Fibroblast of mammary gland (primary cell): ENCODE results near the gene UBC.
"Not testable (repeated sequence)": the region's sequence is repeated elsewhere in the genome, so short reads cannot be mapped to it uniquely, and the experiment has no call there.

ENCODE experiments used
- DNase-seq: peaks from one replicate; pipeline ENCODE4 v3.0.0-alpha.2; 2010; ENCODE audit warnings: low read depth
- H3K4me3 ChIP-seq: 2 replicates; pipeline ENCODE4 v1.5.1; 2011; ENCODE audit warnings: low read depth, mild to moderate bottlenecking, low read length, moderate library complexity; ENCODE audit not compliant: control insufficient read depth
- TF ChIP-seq, protein P1 (sequence below): conservative IDR thresholded peaks from 2 replicates; pipeline ENCODE4 v1.5.1; 2011; ENCODE audit warnings: low read depth, low read length, inconsistent platforms; ENCODE audit not compliant: control insufficient read depth, insufficient read depth

Gene UBC

DNA sequence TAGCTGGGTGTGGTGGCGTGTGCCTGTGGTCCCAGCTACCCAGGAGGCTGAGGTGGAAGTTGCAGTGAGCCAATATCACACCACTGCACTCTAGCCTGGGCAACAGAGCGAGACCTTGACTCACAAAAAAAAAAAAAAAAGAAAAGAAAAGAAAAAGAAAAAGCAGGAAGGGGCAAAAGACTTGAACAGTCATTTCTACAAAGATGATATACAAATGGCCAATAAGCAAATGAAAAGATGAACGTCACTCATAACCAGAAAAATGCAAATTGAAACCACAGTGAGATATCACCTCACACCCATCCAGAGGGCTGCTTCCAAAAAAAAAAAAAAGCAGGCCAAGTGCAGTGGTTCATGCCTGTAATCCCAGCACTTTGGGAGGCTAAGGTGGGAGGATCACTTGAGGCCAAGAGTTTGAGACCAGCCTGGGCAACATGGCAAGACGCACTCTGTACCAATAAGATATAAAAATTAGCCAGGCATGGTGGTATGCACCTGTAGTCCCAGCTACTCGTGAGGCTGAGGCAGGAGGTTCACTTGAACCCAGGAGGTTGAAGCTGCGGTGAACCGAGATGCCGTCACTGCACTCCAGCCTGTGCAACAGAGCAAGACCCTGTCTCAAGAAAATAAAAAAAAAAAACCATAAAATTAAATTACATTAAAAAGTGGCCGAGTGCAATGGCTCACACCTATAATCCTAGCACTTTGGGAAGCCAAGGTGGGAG is 20.5 kb downstream of the UBC start:
- no peak overlapping the region for H3K4me3 ChIP-seq
- no peak for DNase-seq
- TF ChIP-seq, protein P1, sequence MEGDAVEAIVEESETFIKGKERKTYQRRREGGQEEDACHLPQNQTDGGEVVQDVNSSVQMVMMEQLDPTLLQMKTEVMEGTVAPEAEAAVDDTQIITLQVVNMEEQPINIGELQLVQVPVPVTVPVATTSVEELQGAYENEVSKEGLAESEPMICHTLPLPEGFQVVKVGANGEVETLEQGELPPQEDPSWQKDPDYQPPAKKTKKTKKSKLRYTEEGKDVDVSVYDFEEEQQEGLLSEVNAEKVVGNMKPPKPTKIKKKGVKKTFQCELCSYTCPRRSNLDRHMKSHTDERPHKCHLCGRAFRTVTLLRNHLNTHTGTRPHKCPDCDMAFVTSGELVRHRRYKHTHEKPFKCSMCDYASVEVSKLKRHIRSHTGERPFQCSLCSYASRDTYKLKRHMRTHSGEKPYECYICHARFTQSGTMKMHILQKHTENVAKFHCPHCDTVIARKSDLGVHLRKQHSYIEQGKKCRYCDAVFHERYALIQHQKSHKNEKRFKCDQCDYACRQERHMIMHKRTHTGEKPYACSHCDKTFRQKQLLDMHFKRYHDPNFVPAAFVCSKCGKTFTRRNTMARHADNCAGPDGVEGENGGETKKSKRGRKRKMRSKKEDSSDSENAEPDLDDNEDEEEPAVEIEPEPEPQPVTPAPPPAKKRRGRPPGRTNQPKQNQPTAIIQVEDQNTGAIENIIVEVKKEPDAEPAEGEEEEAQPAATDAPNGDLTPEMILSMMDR, result no peak

DNA sequence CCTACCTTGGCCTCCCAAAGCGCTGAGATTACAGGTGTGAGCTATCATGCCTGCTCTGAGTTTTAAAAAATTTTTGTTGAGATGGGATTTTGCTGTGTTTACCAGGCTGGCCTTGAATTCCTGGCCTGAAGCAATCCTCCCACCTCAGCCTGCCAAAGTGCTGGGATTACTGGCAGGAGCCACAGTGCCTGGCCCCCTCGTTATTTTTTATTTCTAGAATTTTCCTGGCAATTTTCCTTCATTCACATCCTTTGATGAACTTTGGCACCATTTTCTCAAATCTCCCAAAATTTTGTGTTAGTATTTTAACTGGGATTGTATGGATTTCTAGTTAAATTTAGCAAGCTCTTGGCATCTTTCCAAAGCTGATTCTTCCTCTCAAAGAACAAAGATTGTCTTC is 26.2 kb downstream of the UBC start:
- H3K4me3 ChIP-seq, result no peak overlapping the region
- DNase-seq, result no peak
- TF ChIP-seq, protein P1, result no peak

DNA sequence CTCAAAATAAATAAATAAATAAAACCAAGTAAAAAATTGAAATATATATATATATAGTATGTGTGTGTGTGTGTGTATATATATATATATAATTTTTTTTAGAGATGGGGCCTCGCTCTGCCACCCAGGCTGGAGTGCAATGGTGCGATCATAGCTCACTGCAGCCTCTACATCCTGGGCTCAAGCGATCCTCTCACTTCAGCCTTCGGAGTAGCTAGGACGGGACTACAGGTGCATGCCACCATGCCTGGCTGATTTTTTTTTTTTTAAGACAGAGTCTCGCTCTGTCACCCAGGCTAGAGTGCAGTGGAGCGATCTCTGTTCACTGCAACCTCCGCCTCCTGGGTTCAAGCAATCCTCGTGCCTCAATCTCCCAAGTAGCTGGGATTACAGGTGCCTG is 26.7 kb downstream of the UBC start:
- not testable (repeated sequence) for H3K4me3 ChIP-seq, DNase-seq

DNA sequence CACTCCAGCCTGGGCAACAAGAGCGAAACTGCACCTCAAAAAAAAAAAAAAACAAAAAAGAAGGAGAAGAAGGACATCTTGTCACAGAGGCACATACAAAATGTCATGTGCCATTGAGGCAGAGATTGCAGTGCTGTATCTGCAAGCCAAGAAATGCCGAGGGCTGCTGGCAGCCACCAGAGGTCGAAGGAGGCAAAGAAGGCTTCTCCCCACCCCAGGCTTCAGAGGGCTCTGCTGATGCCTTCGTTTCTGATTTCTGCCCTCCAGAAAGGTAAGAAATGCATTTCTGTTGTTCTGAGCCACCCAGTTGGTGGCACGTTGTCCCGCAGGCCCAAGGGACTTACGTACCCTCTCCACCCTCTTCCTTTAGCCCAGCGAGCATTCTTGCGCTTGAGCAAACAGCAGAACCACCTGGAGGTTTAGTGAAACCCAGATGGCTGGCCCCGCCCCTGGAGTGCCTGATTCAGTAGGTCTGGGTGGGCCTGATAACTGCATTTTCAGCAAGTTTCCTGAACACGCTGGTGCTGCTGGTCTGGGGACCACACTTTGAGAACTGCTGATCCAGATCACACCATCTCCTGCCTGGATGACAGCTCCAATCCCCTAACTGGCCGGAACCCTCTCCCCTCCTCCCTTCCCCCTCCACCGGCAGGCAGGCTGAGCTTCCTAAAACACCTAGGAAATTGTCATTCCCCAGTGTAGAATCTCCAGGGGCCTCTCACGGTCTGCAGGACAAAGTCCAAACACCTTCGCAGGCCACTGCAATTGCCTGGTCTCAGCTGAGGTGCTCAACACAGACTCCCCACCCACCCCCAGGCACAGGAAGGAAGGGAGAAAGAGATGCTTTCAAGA is 29.6 kb downstream of the UBC start:
- TF ChIP-seq, protein P1, result no peak

DNA sequence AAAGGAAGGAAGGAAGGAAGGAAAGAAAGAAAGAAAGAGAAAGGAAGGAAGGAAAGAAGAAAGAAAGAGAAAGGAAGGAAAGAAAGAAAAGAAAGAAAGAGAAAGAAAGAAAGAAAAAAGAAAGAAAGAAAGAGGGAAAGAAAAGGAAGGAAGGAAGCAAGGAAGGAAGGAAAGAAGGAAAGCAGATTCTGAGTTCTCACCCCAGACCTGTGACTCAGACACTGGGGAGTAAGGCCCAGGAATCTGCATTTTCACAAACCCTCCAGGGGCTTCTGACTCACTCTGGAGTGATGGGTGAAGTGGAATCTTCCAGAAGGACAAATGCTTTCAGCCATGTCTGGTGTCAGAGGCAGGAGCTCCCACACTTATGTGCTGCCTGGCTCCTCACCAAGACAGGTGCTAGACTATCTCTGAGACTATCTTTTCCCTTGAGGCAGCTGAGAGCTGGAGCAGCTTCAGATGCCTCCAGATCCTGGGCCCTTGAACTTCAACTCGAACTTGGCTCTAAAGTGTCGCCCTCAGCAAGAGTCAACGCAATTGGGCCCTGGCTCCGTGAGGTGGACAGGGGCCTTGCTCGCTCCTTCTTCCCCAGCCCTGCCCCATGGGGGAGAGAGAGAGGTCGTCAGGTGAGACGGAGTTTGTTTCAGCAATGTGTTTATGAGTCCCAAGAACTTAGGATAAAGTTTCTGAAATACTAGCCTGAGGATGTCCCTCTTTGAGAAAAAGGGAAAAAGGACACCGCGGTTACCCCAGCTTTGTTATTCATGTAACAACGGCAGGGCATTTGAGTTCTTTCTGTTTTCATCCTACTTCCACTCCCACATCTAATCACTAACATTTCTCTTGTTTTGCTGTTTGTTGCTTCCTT is 31.0 kb downstream of the UBC start:
- DNase-seq, result peak; percentile 27
- TF ChIP-seq, protein P1, result no peak
- H3K4me3 ChIP-seq, result no peak overlapping the region

More for the DNA sequence above, 29.6 kb downstream of the UBC start:
- DNase-seq, result no peak
- H3K4me3 ChIP-seq, result no peak overlapping the region

DNA sequence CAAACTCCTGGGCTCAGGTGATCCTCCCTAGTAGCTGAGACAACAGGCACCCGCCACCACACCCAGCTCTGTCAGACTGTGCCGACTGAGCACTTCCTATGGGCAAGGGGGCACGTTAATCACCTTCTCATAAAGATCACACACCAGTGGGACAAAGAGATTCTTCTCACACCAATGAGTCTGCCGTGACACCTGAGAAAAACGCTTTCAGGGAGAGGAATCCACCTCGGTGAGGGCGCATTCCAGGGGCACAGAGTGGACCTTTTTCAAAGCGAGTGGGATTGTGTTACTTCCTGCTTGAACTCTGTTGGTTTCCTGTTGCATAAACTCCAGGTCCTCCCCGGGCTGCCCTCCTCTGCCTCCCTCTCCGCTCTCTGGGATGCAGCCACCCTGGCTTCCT is 33.3 kb downstream of the UBC start:
- no peak overlapping the region for H3K4me3 ChIP-seq
- no peak for DNase-seq
- TF ChIP-seq, protein P1, result no peak

DNA sequence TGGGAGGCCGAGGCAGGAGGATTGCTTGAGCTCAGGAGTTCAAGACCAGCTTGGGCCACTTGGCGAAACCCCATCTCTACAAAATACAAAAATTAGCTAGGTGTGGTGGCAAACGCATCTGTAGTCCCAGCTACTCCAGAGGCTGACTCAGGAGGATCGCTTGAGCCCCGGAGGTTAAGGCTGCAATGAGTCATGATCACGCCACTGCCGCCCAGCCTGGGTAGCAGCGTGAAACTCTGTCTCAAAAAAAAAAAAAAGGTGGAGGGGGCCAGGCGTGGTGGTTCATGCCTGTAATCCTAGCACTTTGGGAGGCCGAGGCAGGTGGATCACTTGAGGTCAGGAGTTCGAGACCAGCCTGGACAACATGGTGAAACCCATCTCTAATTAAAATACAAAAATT is 34.1 kb downstream of the UBC start:
- DNase-seq, result peak; percentile 36
- H3K4me3 ChIP-seq, result not testable (repeated sequence)
